T-helper 2 cell (primary cell): ENCODE results near the gene ATAD2B.
A peak's percentile ranks its signal among the peaks of the same experiment; 100 is the strongest.

Source experiments
- DNase-seq, 5 experiments: peaks; one replicate each; pipeline versions ENCODE4 v3.0.0 to v3.0.0-alpha.2; 2012 to 2022

Gene ATAD2B

DNA sequence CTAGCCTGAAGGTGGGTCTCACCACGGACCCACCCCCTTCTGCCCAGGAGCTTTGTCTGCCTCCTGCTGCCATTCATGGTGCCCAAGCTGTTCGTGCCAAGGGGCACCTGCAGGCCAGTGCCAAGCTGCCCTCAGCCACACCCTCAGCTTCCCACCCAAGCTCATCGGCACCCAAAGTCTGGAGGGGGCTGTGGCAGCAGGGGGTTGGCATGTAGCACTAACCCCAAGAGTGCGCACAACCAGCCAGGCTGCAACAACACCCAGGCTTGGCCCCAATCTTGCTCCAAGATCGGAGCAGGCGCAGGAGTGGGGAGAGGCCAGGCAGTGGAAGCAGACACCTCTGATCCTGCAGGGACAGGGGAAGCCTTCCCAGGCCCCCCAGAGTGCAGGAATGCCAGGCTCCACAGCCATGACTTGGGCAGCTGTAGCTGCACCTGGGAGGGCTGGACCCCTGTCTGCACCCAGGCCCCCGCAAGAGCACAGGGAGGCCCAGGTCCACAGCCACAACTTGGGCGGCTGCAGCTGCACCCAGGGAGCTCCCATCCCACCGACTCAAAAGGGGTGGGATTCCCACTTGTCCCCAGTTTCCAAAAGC lies 89.9 kb downstream of the ATAD2B start:
- DNase-seq: no peak

DNA sequence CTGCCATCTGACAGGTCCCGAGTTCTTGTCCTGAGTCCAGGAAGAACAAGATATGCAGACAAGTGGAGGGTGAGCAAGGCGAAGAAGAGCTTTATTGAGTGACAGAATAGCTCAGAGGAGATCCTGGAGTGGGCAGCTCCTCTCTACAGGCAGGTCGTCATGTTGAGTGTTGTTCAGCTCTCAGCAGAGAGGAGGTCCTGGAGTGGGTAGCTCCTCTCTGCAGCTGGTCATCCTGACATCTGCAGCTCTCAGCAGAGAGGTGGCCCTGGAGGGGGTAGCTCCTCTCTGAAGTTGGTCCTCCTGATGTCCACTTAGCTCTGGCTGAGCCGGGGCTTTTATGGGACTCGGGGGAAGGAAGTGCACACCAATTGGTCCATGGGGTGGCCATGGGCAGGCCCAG lies 90.4 kb downstream of the ATAD2B start:
- no peak for DNase-seq

DNA sequence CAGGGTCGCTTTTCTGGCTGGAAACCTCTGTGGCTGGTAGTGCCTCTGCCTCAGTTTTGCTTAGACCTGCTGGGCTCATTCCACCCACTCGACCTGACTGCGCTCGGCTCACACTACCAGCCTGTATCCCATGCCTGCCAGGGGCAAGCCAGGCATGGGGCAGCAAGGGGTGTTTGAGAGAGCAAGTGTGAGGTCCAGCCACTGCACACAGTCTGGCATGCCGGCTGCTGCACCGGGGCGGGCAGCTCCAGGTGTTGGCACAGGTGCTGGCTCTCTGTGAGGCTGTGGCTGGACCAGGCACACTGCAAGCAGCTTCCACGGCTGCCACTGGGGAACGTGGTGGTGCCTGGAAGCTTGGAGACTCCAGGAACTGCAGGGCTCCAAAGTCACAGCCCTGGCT lies 90.9 kb downstream of the ATAD2B start:
- no peak for DNase-seq

DNA sequence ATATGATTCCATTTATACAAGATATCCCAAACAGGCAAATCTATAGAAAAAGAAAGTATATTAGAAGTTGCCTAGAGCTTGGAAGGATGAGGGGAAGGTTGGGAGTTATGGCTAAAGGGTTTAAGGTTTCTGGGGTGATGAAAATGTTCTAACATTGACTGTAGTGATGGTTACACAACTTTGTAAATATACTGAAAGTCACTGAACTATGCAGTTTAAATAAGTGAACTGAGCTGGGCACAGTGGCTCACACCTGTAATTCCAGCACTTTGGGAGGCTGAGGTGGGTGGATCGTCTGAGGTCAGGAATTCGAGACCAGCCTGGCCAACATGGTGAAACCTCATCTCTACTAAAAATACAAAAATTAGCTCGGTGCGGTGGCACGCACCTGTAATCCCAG lies 91.5 kb downstream of the ATAD2B start:
- no peak for DNase-seq

DNA sequence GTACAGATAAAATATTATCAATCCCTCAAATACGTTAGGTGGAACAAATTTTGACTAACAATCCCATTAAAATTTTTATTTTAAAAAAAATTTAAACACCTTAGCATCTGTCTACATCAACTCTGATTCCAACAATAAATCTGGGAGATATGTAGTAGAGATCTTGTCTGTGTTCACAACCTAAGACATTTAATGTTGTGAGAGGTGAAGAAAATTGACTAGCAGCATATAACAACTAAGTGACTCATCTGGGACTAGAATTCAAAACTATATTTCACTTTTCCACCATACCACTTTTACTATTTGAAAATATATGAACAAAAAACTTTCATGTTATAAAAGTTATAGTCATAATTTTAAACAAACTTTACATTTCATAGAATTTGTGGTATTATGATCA lies 97.9 kb downstream of the ATAD2B start:
- no peak for DNase-seq

DNA sequence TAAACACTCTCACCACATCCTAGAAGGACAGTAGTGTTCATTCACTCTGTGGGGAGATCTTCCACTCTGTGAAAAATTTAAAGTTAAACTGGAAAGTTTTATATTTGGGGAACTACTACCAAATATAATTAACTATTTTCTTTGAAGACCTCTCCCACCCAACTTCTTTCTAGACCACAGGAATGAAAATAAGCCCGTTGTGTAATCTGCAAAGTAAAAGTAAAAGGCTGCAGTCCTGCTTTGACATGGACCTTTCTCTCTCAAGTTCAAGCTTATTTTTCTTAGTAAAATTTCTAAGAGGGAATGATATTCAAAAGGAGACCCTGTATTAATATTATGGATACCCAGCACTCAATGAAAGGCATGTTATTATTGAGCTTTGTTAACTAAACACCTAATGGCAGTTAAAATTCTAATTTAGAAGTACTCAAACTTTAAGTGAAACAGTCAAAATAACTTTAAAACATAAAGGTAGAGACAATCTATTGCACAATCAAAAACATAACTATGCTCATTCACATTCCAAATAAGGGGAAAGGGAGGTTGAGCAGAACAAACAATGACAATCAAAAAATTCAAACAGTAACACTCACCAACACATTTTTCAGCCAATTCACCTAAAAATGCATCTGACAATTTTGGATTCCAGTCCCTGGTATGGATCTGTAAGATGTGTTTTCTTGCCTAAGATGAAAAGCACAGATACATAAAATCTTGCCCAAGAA lies 98.5 kb downstream of the ATAD2B start:
- no peak for DNase-seq

DNA sequence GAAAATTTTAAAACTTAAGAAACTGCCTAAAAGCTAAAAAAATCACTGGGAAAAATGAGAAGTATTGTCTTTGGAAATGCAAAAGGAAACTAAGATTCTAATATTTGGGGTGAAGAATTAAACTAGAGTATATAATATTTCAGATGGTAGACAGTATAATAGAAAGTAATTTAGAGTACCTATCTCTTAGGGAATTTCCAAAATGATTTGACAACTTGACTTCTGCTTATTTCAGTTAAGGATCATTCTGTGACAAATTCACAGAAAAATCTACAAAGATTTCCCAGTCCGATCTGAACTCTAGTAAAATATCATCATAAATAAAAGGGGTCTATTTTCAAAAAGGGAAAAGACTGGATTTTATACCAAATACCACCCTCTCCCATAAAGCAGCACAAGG lies 99.6 kb downstream of the ATAD2B start:
- no peak for DNase-seq

DNA sequence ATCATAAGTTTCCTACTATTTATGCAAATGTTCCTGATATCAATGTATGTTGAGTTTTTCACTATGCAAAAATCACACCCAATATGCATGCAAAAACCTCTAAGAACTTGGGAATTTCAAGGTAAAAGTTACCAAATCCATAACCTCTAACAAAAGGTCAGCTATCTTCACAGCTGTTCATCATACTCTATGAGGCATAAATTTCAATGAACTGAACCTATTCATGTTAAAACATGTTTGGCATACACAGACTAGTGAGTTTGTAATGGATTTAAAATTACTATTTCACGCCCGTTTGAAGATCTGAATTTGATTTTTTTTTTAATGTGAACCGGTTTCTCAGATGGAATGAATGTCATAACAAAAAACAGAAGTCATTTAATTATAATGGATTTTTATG lies 100.2 kb downstream of the ATAD2B start:
- DNase-seq: no peak

DNA sequence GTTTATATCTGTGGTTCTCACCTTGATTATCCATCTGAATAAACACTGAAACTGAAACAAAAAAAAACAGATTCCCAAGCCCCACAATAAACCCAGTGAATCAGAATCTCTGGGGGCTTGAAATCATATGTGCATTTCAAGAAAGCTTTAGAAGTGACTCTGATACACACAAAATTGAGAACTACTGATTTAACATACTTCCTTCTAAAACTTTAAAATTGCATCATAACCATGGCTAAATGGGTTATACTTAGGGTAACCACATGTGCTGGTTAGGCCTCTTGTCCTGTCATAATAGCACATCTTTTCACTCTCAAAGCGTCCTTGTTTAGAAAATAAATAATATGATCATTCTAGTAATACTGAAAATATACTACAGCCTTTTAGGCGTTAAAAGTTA lies 100.9 kb downstream of the ATAD2B start:
- no peak for DNase-seq

DNA sequence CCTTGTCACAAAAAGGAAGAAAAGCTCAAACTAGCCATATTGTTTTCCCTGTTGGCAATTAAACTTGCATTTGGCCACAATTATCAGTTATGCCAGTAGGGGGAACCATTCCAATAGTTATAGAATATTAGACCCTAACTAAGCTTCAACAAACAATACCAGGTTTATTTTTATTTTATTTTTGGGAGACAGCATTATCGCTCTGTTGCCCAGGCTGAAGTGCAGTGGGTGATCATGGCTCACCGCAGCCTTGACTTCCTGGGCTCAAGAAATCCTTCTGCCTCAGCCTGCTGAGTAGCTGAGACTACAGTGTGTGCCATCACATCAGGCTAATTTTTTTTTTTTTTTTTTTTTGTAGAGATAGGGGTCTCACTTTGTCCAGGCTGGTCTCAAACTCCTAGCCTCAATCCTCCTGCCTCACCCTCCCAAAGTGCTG lies 102.1 kb downstream of the ATAD2B start:
- peak in 2 of 5 experiments; percentile 10 to 57 for DNase-seq

DNA sequence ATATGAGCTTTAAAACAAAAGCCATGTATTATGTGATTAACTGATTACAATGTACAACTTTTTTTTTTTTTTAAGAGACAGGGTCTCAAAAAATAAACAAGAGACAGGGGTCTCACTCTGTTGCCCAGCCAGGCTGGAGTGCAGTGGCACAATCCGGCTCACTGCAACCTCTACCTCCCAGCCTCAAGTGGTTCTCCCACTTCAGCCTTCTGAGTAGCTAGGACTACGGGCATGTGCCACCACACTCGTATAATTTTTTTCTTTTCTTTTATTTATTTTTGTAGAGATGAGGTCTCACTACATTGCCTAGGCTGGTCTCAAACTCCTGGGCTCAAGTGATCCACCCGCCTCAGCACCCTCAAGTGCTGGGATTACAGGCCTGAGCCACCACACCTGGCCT lies 103.1 kb downstream of the ATAD2B start:
- DNase-seq: no peak

DNA sequence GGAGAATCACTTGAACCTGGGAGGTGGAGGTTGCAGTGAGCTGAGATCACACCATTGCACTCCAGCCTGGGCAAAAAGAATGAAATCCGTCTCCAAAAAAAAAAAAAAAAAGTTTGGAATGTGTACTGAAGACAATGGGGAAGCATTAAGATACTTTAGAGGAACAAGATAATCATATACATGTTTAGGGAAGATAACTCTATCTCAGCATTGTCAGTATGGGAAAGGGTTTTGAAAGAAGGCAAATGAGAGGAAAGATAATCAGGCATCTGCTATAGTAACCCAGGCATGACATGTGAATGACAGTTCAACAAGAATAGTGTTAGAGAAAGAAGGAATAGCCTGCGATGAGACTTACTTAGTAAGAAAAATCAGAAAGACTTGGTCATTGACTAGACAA lies 112.0 kb downstream of the ATAD2B start:
- DNase-seq: no peak

DNA sequence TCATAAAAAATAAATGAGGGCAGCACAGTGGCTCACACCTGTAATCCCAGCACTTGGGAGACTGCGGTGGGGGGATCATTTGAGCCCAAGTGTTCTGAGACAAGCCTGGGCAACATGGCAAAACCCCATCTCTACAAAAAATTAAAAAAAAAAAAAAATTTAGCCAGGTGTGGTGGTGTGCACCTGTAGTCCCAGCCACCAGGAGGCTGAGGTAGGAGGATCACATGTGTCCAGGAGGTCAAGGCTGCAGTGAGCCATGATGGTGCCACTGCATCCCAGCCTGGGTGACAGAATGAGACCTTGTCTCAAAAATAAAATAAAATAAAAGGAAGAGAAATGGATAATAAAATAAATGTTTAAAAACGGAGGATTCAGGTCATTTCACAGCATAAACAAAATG lies 113.5 kb downstream of the ATAD2B start:
- DNase-seq: no peak

DNA sequence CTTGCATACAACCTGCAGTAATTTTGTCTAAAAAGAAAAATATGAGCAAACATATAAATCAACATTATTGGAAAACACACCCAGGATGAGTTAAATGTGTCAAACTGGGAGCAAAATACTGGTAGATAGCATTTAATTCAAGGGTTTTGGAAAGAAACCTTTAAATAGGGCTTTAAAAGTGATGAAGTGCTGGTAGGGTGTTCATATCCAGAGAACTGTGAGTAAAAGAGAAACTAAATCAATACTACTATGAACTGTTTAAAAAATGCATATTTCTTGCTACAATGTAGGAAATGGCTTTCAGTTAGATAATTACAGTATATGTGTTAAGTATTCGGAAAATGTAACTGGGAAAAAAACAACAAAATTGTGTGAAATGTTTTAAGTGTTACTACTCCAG lies 117.8 kb downstream of the ATAD2B start:
- peak in 1 of 5 experiments; percentile 45 for DNase-seq

DNA sequence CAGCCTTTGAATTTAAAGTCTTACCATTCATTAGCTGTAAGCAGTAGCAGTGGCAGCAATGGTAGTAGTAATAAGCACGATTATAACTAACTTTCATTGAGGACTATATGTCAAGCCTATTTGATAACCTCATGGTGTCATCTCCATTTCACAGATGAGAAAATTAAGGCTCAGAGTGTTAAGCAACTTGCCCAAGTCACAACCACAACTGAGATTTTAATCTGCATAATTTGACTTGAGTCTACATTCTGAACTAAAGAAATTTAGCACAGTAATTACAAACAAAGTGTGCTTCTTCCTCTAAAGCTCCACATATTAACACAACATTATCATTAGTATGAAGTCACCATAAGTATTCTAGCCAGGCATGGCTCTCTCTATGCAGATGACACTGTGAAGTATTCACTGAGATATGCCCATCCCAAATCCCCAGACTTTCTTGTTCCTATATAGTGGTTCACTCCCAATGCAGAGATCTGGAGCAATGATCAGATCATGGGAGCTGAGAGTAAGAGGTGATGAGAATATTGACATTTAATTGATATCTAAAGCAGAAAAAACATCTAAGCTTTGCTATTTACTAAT lies 120.2 kb downstream of the ATAD2B start:
- DNase-seq: peak in 1 of 5 experiments; percentile 70

DNA sequence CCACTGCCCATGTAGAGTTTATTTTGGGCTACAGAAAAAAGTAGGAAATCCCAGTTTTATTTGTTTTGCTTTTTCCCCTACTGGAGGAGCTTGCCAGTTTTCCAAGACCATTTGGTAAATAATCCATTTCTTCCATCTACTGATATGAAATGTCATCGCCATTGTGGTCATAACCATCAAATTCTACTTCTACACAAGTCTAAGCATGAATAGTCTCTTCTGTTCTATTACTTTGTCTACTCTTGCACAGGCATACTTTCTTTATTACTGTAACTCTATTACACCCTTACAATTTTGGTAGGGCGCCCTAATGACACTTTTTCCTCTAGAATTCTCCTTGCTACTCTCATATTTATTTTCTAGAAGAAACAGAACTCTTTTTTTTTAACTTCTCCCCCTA lies 120.7 kb downstream of the ATAD2B start:
- DNase-seq: no peak

DNA sequence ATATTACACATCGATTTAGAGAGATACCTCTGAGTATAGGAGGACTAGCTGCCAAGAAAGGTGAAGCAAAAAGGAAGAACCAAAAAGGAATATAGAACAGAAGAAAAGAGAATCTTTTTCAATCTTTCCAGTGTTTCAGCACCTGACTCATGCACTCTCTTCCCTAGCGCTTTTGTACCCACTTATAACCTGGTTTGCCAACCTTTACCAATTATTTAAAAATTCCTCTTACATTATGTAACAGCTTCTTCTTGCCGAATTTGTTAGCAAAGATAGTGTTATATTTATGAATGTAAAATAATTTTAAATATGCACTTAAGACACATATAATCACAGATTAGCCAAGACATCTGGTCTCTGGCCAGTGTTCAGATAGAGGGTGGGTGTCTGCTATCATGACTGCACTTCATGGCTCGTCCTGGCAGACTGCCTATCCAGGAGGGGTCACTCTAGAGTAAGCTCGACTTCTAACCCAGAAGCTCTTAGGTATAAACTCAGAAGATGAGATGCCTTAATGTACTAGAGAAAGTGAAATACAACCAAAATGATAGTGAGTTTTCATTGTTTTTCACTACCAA lies 122.9 kb downstream of the ATAD2B start:
- peak in 1 of 5 experiments; percentile 11 for DNase-seq

DNA sequence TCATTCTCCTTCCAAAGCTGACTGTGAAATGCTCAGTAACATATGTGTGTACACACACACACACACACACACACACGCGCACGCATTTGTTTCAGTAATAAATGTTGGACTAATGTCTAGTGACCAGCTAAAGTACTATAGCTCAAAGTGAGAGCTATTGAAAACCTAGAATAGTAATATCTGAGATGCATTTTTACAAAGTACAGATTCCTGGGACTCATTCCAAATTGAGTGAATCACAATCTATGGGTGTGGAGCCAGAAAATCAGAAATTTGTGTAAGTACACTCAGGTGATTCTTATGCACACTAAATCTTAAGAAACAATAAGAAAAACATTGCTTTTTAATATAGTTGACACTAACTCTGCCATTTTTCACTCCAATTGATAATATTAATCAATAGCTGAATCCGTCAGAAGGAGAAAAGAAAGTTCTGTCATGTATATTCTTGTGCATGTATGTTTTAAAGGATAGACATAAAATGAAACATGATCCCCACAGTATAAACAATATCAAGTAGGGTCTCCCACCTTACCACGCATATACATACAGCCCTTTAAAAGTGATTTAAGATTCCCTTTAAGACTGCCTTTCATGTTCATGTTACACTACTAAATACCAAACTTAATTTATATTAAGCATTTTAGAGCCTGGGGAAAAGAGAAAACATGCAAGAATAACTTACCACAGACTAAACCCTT lies 123.5 kb downstream of the ATAD2B start:
- no peak for DNase-seq

DNA sequence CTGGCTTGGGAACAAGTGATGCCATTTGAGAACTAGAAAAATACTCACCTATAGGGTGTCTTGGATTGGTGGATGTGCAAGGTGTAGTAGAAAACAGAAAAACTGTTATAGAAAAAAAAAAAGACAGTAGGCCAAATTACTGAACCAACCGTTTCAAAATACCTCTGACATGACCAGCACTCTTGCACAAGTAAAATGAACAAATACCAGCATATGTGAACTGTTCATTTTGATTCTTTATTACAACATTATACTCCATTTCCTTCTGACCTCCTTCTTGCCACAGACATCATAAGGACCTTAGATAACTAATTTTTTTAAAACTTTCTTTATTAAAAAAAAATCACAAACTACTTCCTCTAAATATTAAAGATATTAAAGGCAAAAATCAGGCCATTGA lies 125.5 kb downstream of the ATAD2B start:
- no peak for DNase-seq

DNA sequence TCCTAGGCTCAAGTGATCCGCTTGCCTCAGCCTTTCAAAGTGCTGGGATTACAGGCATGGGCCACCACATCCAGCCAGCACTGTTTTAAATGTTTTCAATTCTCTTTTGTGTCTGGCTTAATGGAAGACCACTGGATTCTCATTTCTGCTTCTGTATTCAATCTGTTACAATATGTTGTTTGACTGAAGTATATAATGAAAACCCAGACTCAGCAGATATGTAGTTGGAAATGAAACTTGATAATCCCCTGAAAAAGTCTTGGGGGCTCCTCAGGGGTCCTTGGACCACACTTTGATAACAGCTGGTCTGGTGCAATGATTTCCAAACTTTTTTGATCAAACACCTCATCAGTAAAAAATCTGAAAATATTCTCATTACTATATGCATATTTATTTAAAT lies 132.7 kb downstream of the ATAD2B start:
- no peak for DNase-seq

DNA sequence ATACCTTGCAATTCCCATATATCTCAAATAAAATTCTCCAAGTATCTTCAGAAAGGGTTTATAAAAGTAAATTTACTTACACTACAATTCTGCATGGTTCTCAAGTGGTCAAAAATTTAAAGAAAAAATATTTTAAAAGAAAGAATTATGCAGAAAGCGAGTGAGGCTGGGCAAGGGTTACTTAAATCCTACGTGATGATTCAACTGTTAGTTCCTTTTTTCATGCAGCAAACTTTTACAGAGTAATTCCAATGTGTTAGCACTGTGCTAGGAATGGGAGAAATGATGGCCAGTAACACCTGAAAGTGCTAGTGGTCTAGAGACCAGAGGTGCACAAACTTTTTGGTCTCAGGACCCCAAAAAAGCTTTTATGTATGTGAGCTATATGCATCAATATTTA lies 133.4 kb downstream of the ATAD2B start:
- no peak for DNase-seq

DNA sequence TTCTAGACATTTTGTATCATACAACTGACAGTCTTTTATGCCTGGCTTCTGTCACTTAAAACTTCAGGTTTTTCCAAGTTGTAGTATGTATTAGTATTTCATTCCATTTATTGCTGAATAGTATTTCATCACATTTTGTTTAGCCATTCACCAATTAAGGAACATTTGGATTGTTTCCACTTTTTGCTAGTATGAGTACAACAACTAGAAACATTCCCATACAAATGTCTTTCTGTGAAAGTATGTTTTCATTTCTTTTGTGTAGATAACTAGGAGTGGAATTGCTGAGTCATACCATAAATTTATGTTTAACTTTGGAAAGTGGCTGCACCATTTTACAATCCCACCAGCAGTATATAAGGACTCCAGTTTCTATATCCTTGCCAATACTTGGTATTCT lies 135.9 kb downstream of the ATAD2B start:
- no peak for DNase-seq

DNA sequence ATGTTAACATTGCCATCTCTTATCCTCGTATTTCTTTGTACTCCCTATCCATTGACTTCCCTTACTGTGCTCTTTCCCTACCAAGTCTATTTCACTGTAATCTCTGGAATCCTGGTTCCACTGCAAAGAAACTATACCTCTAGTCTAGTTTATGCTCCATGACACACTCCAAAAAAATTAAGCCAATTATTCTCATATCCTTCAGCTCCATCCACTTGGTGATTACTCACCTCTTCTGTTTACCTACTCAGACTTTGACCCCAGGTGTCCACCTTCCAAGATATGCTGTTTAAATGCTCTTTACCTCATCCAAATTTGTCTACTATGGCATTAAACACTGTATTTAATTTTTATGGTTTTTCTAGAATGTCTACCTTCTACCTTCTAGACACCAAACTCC lies 137.9 kb downstream of the ATAD2B start:
- no peak for DNase-seq
